GM23338 (cell line): Measurements from ENCODE around the gene TERT. TPM values are rescaled to one million over a fixed set of nuclear protein-coding genes. Genes with fewer than 3 reads are reported as not detected.

ENCODE experiments used
- ATAC-seq: fragments of 200-7000 bp; cut with Tn5 transposase; 3 replicates; pipeline ENCODE4 v1.9.1; 2020
- DNase-seq: peaks from one replicate; pipeline ENCODE4 v3.0.0-alpha.2; 2015; ENCODE audit warnings: low spot score
- H2AFZ ChIP-seq: fragments of 200-600 bp; sonication (generic); 2 replicates; pipeline ENCODE4 v1.8.0; 2016; ENCODE audit warnings: antibody characterized with exemption, mild to moderate bottlenecking, moderate library complexity
- H3F3A ChIP-seq: fragments of 200-600 bp; sonication (generic); replicated peaks from 2 replicates; pipeline ENCODE4 v1.8.0; 2017; ENCODE audit warnings: antibody characterized with exemption, mixed run types, low read depth
- H3K27ac ChIP-seq: fragments of 200-600 bp; sonication (generic); 2 replicates; pipeline ENCODE4 v1.6.1; 2016; ENCODE audit warnings: low read depth
- H3K27me3 ChIP-seq: fragments of 200-600 bp; sonication (generic); 2 replicates; pipeline ENCODE4 v1.8.0; 2016; ENCODE audit warnings: mild to moderate bottlenecking, mixed run types, moderate library complexity; ENCODE audit not compliant: insufficient read depth
- H3K36me3 ChIP-seq: fragments of 200-600 bp; sonication (generic); 2 replicates; pipeline ENCODE4 v1.8.0; 2016; ENCODE audit warnings: mild to moderate bottlenecking; ENCODE audit not compliant: insufficient read depth
- H3K4me1 ChIP-seq: fragments of 200-600 bp; sonication (generic); 2 replicates; pipeline ENCODE4 v1.8.0; 2016; ENCODE audit warnings: mild to moderate bottlenecking, moderate library complexity; ENCODE audit not compliant: insufficient read depth
- H3K4me2 ChIP-seq: fragments of 200-600 bp; sonication (generic); 2 replicates; pipeline ENCODE4 v1.7.1; 2017; ENCODE audit warnings: mixed run types
- H3K4me3 ChIP-seq: fragments of 200-600 bp; sonication (generic); 2 replicates; pipeline ENCODE4 v1.6.1; 2016; ENCODE audit warnings: mixed run types
- H3K79me2 ChIP-seq: fragments of 200-600 bp; sonication (generic); replicated peaks from 2 replicates; pipeline ENCODE4 v1.8.0; 2017; ENCODE audit warnings: mild to moderate bottlenecking; ENCODE audit not compliant: insufficient read depth
- H3K9me2 ChIP-seq: fragments of 200-600 bp; sonication (generic); 2 replicates; pipeline ENCODE4 v1.8.0; 2017; ENCODE audit not compliant: insufficient read depth
- H4K20me1 ChIP-seq: fragments of 200-600 bp; sonication (generic); replicated peaks from 2 replicates; pipeline ENCODE4 v1.8.0; 2017; ENCODE audit warnings: mild to moderate bottlenecking; ENCODE audit not compliant: insufficient read depth
- H3K27ac Mint-ChIP-seq: 2 replicates; pipeline ENCODE4 v1.8.0; 2020; ENCODE audit warnings: inconsistent platforms, mild to moderate bottlenecking, moderate library complexity, mixed read lengths
- H3K27me3 Mint-ChIP-seq: 3 replicates; pipeline ENCODE4 v1.8.0; 2022; ENCODE audit warnings: low read depth, mild to moderate bottlenecking, moderate library complexity, mixed read lengths, inconsistent platforms; ENCODE audit not compliant: insufficient read depth, poor library complexity
- H3K36me3 Mint-ChIP-seq: 3 replicates; pipeline ENCODE4 v1.8.0; 2021; ENCODE audit warnings: low read depth, mild to moderate bottlenecking, inconsistent platforms, moderate library complexity, mixed read lengths
- H3K4me1 Mint-ChIP-seq: 3 replicates; pipeline ENCODE4 v1.8.0; 2020; ENCODE audit warnings: mild to moderate bottlenecking, inconsistent platforms, mixed read lengths
- H3K4me3 Mint-ChIP-seq: 3 replicates; pipeline ENCODE4 v1.8.0; 2021; ENCODE audit warnings: moderate library complexity, mild to moderate bottlenecking, inconsistent platforms, mixed read lengths
- H3K9me3 Mint-ChIP-seq: 3 replicates; pipeline ENCODE4 v1.8.0; 2020; ENCODE audit warnings: moderate library complexity, mild to moderate bottlenecking, inconsistent platforms, mixed read lengths
- CREB1 ChIP-seq: fragments of 250-450 bp; sonication (Bioruptor Pico); IDR thresholded peaks from 2 replicates; pipeline ENCODE4 v1.5.0; 2020; ENCODE audit warnings: low read depth, mild to moderate bottlenecking, moderate library complexity
- CTCF ChIP-seq, 2 experiments: fragments of 200-600 bp in 1 of 2; sonication (generic) in 1 of 2; conservative IDR thresholded peaks; 2 replicates each; pipeline versions ENCODE4 v1.5.1 to v1.6.1; 2016 to 2017; ENCODE audit warnings: antibody characterized with exemption in 2 of 2, low read depth in 2 of 2, mild to moderate bottlenecking in 2 of 2, moderate library complexity in 1 of 2
- ETS1 ChIP-seq: IDR thresholded peaks from 2 replicates; pipeline ENCODE4 v1.6.1; 2016; ENCODE audit warnings: antibody characterized with exemption
- EZH2 ChIP-seq: fragments of 200-600 bp; sonication (generic); IDR thresholded peaks from one replicate; pipeline ENCODE4 v1.8.0; 2017; ENCODE audit warnings: antibody characterized with exemption, mild to moderate bottlenecking, low read depth; ENCODE audit not compliant: unreplicated experiment
- EZH2phosphoT487 ChIP-seq: fragments of 200-600 bp; sonication (generic); IDR thresholded peaks from one replicate; pipeline ENCODE4 v1.8.1; 2018; ENCODE audit warnings: antibody characterized with exemption; ENCODE audit not compliant: unreplicated experiment
- JUNB ChIP-seq: IDR thresholded peaks from one replicate; pipeline ENCODE4 v1.6.1; 2016; ENCODE audit warnings: antibody characterized with exemption; ENCODE audit not compliant: unreplicated experiment
- NANOG ChIP-seq: IDR thresholded peaks from 2 replicates; pipeline ENCODE4 v1.6.1; 2016; ENCODE audit warnings: antibody characterized with exemption, borderline replicate concordance
- POLR2AphosphoS5 ChIP-seq: IDR thresholded peaks from 2 replicates; pipeline ENCODE4 v1.6.1; 2016; ENCODE audit warnings: antibody characterized with exemption, low read depth
- REST ChIP-seq: IDR thresholded peaks from one replicate; pipeline ENCODE4 v1.6.1; 2018; ENCODE audit warnings: antibody characterized with exemption; ENCODE audit not compliant: unreplicated experiment
- STAT1 ChIP-seq: IDR thresholded peaks from one replicate; pipeline ENCODE4 v1.6.1; 2016; ENCODE audit warnings: antibody characterized with exemption; ENCODE audit not compliant: unreplicated experiment
- ZNF331 ChIP-seq: fragments of 250-450 bp; sonication (Bioruptor Pico); IDR thresholded peaks from 2 replicates; pipeline ENCODE4 v1.5.0; 2020; ENCODE audit warnings: low read depth, mild to moderate bottlenecking, moderate library complexity
- polyA plus RNA-seq: library from polyadenylated mRNA; unstranded; fragments of >200 nt; fragmentation: Nextera tagmentation; extraction: Ambion mirVana; gene quantifications from 2 replicates; pipeline ENCODE4 v1.2.1, GENCODE V29; 2016
- total RNA-seq: library from RNA; depleted of rRNA; stranded (reverse); fragments of >200 nt; shearing (Covaris generic); gene quantifications from 2 replicates; pipeline ENCODE4 v1.2.3, GENCODE V29; 2014

TERT gene
- total and polyA plus RNA-seq, 2 experiments from 2014 or later = 9.8 to 46.4 TPM

GRCh38 chr5:1228120-1228519 lies 66.7 kb downstream of the TERT start (continued):
- TF ChIP-seq EZH2 = no peak
- TF ChIP-seq REST = no peak
- no peak for TF ChIP-seq EZH2phosphoT487
- no peak for TF ChIP-seq JUNB
- TF ChIP-seq CTCF (conservative IDR thresholded peaks at IDR 0.05; ENCODE audit: low read depth in 2 of 2) = no peak
- no peak for TF ChIP-seq STAT1
- TF ChIP-seq ETS1 = no peak
- TF ChIP-seq ZNF331 (CRISPR knock-in tag) = no peak
- TF ChIP-seq CREB1 (CRISPR knock-in tag) = no peak

- no peaks in the 10 kb centered on the region for H3F3A ChIP-seq
- ATAC-seq (no peak), DNase-seq (no peak)
- H3K9me2 ChIP-seq = no peaks in the 10 kb centered on the region
- no peaks in the 10 kb centered on the region for H4K20me1 ChIP-seq
- Mint-ChIP-seq H3K36me3 (no peaks in the 10 kb centered on the region), H3K9me3 (no peaks in the 10 kb centered on the region), H3K27me3 (peaks cover 13% of the 10 kb centered on the region), H3K4me3 (no peak overlapping the region), H3K4me1 (peaks cover 20% of the 10 kb centered on the region), H3K27ac (no peak overlapping the region)
- H3K79me2 ChIP-seq = no peaks in the 10 kb centered on the region
- H3K4me3 ChIP-seq = no peak overlapping the region
- no peak overlapping the region for H3K4me2 ChIP-seq
- no peaks in the 10 kb centered on the region for H3K27me3 ChIP-seq
- TF ChIP-seq ETS1 (no peak), POLR2AphosphoS5 (no peak), EZH2phosphoT487 (no peak), STAT1 (no peak), CREB1 (CRISPR knock-in tag) (no peak), NANOG (no peak), REST (no peak), EZH2 (no peak)
- H2AFZ ChIP-seq = no peak overlapping the region
- no peaks in the 10 kb centered on the region for H3K36me3 ChIP-seq
- H3K27ac ChIP-seq = no peak overlapping the region
- H3K4me1 ChIP-seq = no peaks in the 10 kb centered on the region
Measured at GRCh38 chr5:1227667-1228066, 67.2 kb downstream of the TERT start.
